Mucosa of stomach (tissue), 1 donor: ENCODE measurements around the gene LEUTX.
"Not testable (repeated sequence)": the region's sequence is repeated elsewhere in the genome, so short reads cannot be mapped to it uniquely, and the experiment has no call there.

Experiments used
- H3K27me3 ChIP-seq: one replicate; pipeline ENCODE4 v1.7.0; 2013; ENCODE audit warnings: mild to moderate bottlenecking, low read length; ENCODE audit not compliant: control insufficient read depth, insufficient read depth
- H3K36me3 ChIP-seq: one replicate; pipeline ENCODE4 v1.7.0; 2013; ENCODE audit warnings: low read length; ENCODE audit not compliant: control insufficient read depth, insufficient read depth
- H3K4me1 ChIP-seq: one replicate; pipeline ENCODE4 v1.7.0; 2013; ENCODE audit warnings: mild to moderate bottlenecking, low read length; ENCODE audit not compliant: control insufficient read depth, insufficient read depth
- H3K4me3 ChIP-seq: one replicate; pipeline ENCODE4 v1.7.0; 2013; ENCODE audit warnings: low read length
- H3K9ac ChIP-seq: one replicate; pipeline ENCODE4 v1.7.0; 2013; ENCODE audit warnings: mild to moderate bottlenecking, low read length, moderate library complexity
- H3K9me3 ChIP-seq: one replicate; pipeline ENCODE4 v1.7.0; 2013; ENCODE audit warnings: mild to moderate bottlenecking, low read length, moderate library complexity; ENCODE audit not compliant: control insufficient read depth
- donor health status: Pancreatic carcinoma.

Gene LEUTX

DNA sequence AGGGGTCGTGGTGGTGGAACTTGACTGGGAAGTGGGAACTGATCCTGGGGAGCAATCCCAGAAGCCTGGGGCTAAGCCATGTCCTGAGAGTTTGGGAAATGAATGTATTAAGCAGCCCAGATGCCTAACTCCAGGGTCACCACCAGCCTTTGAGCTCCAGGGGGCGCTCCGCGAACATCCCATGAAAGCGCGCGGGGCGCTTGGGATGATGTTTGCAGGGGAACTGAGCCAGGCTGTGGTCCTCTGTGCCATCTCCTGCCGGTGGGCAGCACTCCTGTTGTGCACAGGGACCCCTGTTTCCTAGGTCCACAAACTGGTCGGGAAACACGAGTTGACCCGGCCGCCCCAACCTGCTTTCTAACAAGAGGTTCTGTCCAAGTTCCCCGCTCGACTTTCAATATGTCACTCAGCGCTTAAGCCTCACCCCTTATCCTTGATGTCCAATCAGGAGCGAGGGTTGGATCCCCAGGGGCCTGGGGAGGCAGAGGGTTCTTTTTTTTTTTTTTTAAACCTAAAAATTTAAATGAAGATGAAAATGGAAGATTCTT is 14.4 kb downstream of the LEUTX start:
- no peaks in the 10 kb centered on the region for H3K9me3 ChIP-seq
- no peaks in the 10 kb centered on the region for H3K36me3 ChIP-seq
- no peaks in the 10 kb centered on the region for H3K27me3 ChIP-seq
- H3K4me3 ChIP-seq: no peak overlapping the region
- H3K9ac ChIP-seq: no peak overlapping the region
- no peaks in the 10 kb centered on the region for H3K4me1 ChIP-seq

DNA sequence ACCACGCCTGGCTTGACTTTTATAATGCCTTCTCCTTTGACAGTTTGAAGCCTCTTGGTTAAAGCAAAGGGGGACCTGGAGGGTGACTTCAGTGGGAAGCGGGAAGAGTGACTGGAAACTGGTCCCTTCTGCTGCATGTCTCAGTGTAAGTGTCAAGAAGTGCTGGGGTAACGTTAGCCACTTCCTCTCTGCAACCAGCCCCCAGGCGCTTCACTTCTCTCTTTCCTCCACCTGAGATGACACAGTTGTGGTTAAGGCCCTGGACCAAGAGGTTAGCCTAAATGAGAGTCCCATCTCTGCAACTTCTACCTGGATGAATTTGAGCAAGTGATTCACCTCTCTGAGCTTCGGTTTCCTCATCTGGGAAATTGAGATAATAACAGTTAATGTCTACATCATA is 16.3 kb downstream of the LEUTX start:
- Histone ChIP-seq H3K9me3 (no peaks in the 10 kb centered on the region), H3K4me3 (no peak overlapping the region), H3K27me3 (no peaks in the 10 kb centered on the region), H3K9ac (no peak overlapping the region), H3K4me1 (no peaks in the 10 kb centered on the region), H3K36me3 (no peaks in the 10 kb centered on the region)

DNA sequence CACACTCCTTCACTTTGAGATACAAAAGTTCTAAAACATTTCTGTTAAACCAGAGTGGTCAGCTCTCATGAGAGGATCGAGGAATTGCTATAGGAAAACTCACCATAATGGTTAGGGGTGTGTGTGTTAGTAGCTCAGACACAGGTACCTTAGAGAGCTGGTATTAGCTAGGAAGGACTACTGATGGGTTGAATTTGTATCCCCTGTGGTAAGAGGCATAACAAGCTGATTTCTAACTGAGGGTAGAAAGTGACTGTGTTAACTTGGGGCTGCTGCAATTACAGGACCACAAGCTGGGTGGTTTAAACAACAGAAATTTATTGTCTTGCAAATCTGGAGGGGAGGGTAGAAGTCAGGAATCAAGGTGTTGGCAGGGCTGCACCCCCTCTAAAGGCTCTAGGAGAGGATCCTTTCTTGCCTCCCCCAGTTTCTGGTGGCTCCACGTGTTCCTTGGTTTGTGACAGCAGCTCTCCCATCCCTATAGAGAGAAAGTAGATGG is 17.4 kb downstream of the LEUTX start:
- Histone ChIP-seq H3K36me3 (no peaks in the 10 kb centered on the region), H3K4me3 (no peak overlapping the region), H3K9ac (no peak overlapping the region)

GRCh38 chr19:39797083-39797482 is 18.4 kb downstream of the LEUTX start:
- Histone ChIP-seq H3K36me3 (no peaks in the 10 kb centered on the region), H3K9me3 (no peaks in the 10 kb centered on the region), H3K9ac (no peak overlapping the region), H3K4me1 (no peaks in the 10 kb centered on the region), H3K4me3 (no peak overlapping the region), H3K27me3 (no peaks in the 10 kb centered on the region)

More for the DNA sequence above, 17.4 kb downstream of the LEUTX start:
- Histone ChIP-seq H3K9me3 (no peaks in the 10 kb centered on the region), H3K27me3 (no peaks in the 10 kb centered on the region), H3K4me1 (no peaks in the 10 kb centered on the region)

DNA sequence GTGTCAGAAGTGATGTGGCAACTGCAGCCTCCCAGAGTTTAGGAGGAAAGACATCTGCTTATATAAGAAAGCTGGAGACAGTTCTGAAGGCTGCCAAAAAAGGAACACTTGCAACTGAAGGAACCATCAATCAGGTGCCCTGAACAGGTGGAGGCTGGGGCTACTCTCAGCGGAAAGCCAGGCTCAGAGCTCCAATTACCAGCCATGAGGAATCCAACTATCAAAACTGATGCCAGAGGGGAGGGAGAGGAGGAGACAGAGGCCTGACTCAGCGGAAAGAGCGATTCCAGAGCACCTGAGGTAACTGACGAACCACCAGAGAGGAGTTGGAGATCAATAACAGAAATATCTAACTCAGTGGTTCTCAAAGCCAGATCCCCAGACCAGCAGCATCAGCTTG is 24.3 kb downstream of the LEUTX start:
- no peak overlapping the region for H3K9ac ChIP-seq
- H3K4me3 ChIP-seq: no peak overlapping the region

DNA sequence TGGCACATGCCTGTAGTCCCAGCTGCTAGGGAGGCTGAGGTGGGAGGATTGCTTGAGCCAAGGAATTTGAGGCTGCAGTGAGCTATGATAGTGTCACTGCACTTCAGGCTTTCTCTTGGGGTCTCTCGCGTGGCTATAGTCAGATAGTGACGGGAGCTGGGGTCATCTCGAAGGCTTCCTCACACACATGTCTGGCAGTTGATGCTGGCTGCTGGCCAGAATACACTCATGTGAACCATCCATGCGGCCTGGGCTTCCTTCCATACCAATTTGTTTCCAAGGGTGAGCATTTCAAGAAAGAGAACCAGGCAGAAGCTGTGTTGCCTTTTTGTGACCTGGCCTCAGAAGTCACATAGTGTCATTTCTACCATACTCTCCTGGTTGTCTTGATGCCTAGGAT is 26.4 kb downstream of the LEUTX start:
- Histone ChIP-seq H3K27me3 (no peaks in the 10 kb centered on the region), H3K9me3 (no peaks in the 10 kb centered on the region), H3K36me3 (no peaks in the 10 kb centered on the region), H3K4me1 (no peaks in the 10 kb centered on the region), H3K9ac (no peak overlapping the region), H3K4me3 (no peak overlapping the region)

More for the DNA sequence above, 24.3 kb downstream of the LEUTX start:
- Histone ChIP-seq H3K27me3 (no peaks in the 10 kb centered on the region), H3K9me3 (no peaks in the 10 kb centered on the region), H3K36me3 (no peaks in the 10 kb centered on the region), H3K4me1 (no peaks in the 10 kb centered on the region)

- H3K9me3 ChIP-seq: no peaks in the 10 kb centered on the region
- H3K36me3 ChIP-seq: no peaks in the 10 kb centered on the region
- H3K4me3 ChIP-seq: no peak overlapping the region
- H3K4me1 ChIP-seq: no peaks in the 10 kb centered on the region
- no peak overlapping the region for H3K9ac ChIP-seq
- H3K27me3 ChIP-seq: no peaks in the 10 kb centered on the region
Observed at GRCh38 chr19:39807846-39808364, 29.3 kb downstream of the LEUTX start.

GRCh38 chr19:39808688-39809087 is 30.0 kb downstream of the LEUTX start:
- H3K4me3 ChIP-seq, H3K9ac ChIP-seq, H3K36me3 ChIP-seq, H3K27me3 ChIP-seq, H3K9me3 ChIP-seq, H3K4me1 ChIP-seq: not testable (repeated sequence)

- no peaks in the 10 kb centered on the region for H3K27me3 ChIP-seq
- no peaks in the 10 kb centered on the region for H3K9me3 ChIP-seq
- no peak overlapping the region for H3K9ac ChIP-seq
- no peaks in the 10 kb centered on the region for H3K4me1 ChIP-seq
- H3K36me3 ChIP-seq: no peaks in the 10 kb centered on the region
- no peak overlapping the region for H3K4me3 ChIP-seq
Observed at GRCh38 chr19:39809368-39809767, 30.7 kb downstream of the LEUTX start.

- Histone ChIP-seq H3K9ac (no peak overlapping the region), H3K9me3 (no peaks in the 10 kb centered on the region), H3K36me3 (no peaks in the 10 kb centered on the region), H3K4me1 (no peaks in the 10 kb centered on the region), H3K4me3 (no peak overlapping the region), H3K27me3 (no peaks in the 10 kb centered on the region)
Observed at GRCh38 chr19:39810424-39810823, 31.8 kb downstream of the LEUTX start.

- Histone ChIP-seq H3K36me3 (no peaks in the 10 kb centered on the region), H3K27me3 (no peaks in the 10 kb centered on the region), H3K9me3 (no peaks in the 10 kb centered on the region), H3K4me3 (no peak overlapping the region), H3K4me1 (no peaks in the 10 kb centered on the region), H3K9ac (no peak overlapping the region)
Observed at GRCh38 chr19:39811064-39811463, 32.4 kb downstream of the LEUTX start.

DNA sequence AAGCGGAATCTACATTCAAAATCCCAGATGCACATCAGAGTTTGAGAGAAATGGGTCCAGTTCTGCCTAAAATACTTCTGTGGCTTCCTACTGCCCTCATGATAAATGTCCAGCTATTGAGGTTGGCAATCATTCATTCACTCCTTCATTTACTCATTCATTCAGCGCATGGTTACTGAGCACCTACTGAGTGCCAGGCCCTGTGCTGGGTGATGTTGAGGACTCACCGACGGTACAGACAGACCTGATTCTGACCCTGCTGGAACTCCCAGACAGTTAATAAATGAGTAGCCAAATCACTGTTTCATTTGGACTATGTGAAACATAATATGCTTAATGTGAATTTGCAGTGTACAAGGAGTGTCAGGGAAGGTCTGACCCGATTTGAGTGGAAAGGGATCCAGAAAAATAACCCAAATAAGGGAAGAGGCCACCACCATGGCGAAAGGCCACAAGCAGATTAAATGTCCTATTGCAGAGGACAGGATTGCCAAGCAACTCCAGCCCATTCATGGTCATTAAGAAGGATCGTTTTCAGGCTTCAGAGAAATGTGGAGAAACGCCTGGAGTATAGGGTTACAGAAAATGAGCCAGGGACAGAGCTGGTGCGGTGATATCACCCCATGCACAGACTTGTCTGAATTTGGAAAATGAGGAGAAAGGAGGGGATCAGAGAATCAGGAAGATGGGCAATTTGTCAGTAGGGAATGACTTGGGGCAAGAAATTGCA is 34.8 kb downstream of the LEUTX start:
- no peaks in the 10 kb centered on the region for H3K9me3 ChIP-seq
- H3K27me3 ChIP-seq: no peaks in the 10 kb centered on the region
- H3K4me3 ChIP-seq: no peak overlapping the region
- H3K36me3 ChIP-seq: no peaks in the 10 kb centered on the region
- no peak overlapping the region for H3K9ac ChIP-seq
- no peaks in the 10 kb centered on the region for H3K4me1 ChIP-seq
